HG02852 (cell line): ENCODE results near the gene POLR2L.

Experiments used
- ATAC-seq: cut with Tn5 transposase; IDR thresholded peaks from one replicate; pipeline ENCODE4 v1.9.1; 2021; ENCODE audit warnings: mild to moderate bottlenecking, moderate library complexity; ENCODE audit not compliant: unreplicated experiment

Gene POLR2L

GRCh38 chr11:839875-840617, 2.3 kb downstream of the POLR2L start:
- ATAC-seq = no peak

- no peak for ATAC-seq
These were observed 3.1 kb downstream of the POLR2L start for GRCh38 chr11:839280-839623.

- no peak for ATAC-seq
These were observed 3.7 kb downstream of the POLR2L start for GRCh38 chr11:838441-839279.

- ATAC-seq = no peak
These were observed 4.4 kb downstream of the POLR2L start for GRCh38 chr11:837990-838307.

- no peak for ATAC-seq
These were observed 4.9 kb downstream of the POLR2L start for GRCh38 chr11:837189-837989.

- ATAC-seq = no peak
These were observed 5.6 kb downstream of the POLR2L start for GRCh38 chr11:836700-837099.

- no peak for ATAC-seq
These were observed 6.1 kb downstream of the POLR2L start for GRCh38 chr11:836274-836673.

- ATAC-seq = no peak
These were observed 7.7 kb downstream of the POLR2L start for GRCh38 chr11:834371-835316.

- no peak for ATAC-seq
These were observed 8.4 kb downstream of the POLR2L start for GRCh38 chr11:833849-834311.

- no peak for ATAC-seq
These were observed 9.1 kb downstream of the POLR2L start for GRCh38 chr11:833114-833791.

GRCh38 chr11:832529-833113, 9.7 kb downstream of the POLR2L start, which contains the start of gene CD151:
CD151 (plus strand) TSS chr11:832952; CDS start chr11:836070, 3,118 bp downstream.
- no peak for ATAC-seq

- no peak for ATAC-seq
These were observed 10.3 kb downstream of the POLR2L start for GRCh38 chr11:831961-832528.

GRCh38 chr11:831118-831864, 11.0 kb downstream of the POLR2L start:
- ATAC-seq = no peak

GRCh38 chr11:830295-831117, 11.8 kb downstream of the POLR2L start:
- ATAC-seq = no peak

- no peak for ATAC-seq
These were observed 12.5 kb downstream of the POLR2L start for GRCh38 chr11:829847-830294.

- no peak for ATAC-seq
These were observed 13.0 kb downstream of the POLR2L start for GRCh38 chr11:829176-829846.
